OCI-LY3 (cell line): Measurements from ENCODE around the gene WBP1L.

Experiments
- CTCF ChIP-seq: fragments of 200-600, 300-600 bp; sonication (generic); IDR thresholded peaks from 2 replicates; pipeline ENCODE4 v1.5.1; 2014; ENCODE audit warnings: antibody characterized with exemption, low read length, low read depth
- EZH2phosphoT487 ChIP-seq: fragments of 200-600 bp; shearing (Covaris generic); IDR thresholded peaks from 2 replicates; pipeline ENCODE4 v1.6.1; 2018; ENCODE audit warnings: antibody characterized with exemption, mixed run types, low read depth

GRCh38 chr10:102713539-102713813 is 30.3 kb upstream of the WBP1L start:
- TF ChIP-seq CTCF (no peak), EZH2phosphoT487 (no peak)
